H1 (cell line): Measurements from ENCODE around the gene EIF2A. TPM values are rescaled to one million over a fixed set of nuclear protein-coding genes. Genes with fewer than 3 reads are reported as not detected.

ENCODE experiments used
- CTCF ChIA-PET: fragments of 300-600 bp; sonication (Branson Sonifier 250); formaldehyde crosslinking; loops from one replicate; lab custom pipeline; 2021; ENCODE audit not compliant: partially characterized antibody; lab: Charles Lee
- POLR2A ChIA-PET: fragments of 300-600 bp; sonication (Branson Sonifier 250); formaldehyde crosslinking; loops from one replicate; lab custom pipeline; 2021; ENCODE audit warnings: inconsistent platforms; ENCODE audit not compliant: partially characterized antibody; lab: Charles Lee
- DNase-seq, 2 experiments: peaks; one replicate each; pipeline versions ENCODE4 v3.0.0 to v3.0.0-alpha.2; 2010 to 2022; ENCODE audit warnings: low spot score in 2 of 2, low read depth in 1 of 2, mixed read lengths in 1 of 2
- FAIRE-seq: peaks from 2 replicates; lab custom pipeline; 2011; peaks lifted over from hg19 to GRCh38; lab: Jason Lieb, UNC
- H2AFZ ChIP-seq: 2 replicates; pipeline ENCODE4 v1.8.1; 2012; ENCODE audit warnings: low read length, inconsistent platforms
- H2AK5ac ChIP-seq: 2 replicates; pipeline ENCODE4 v1.6.1; 2013; ENCODE audit warnings: low read depth, low read length
- H2BK120ac ChIP-seq: replicated peaks from 2 replicates; pipeline ENCODE3; 2013; ENCODE audit warnings: low read depth, low read length, inconsistent platforms
- H2BK12ac ChIP-seq: 2 replicates; pipeline ENCODE4 v1.6.1; 2013; ENCODE audit warnings: low read depth, low read length
- H2BK15ac ChIP-seq: 2 replicates; pipeline ENCODE4 v1.6.1; 2013; ENCODE audit warnings: low read length
- H2BK20ac ChIP-seq: 2 replicates; pipeline ENCODE4 v1.6.1; 2013; ENCODE audit warnings: low read length
- H2BK5ac ChIP-seq: 2 replicates; pipeline ENCODE4 v1.6.1; 2013; ENCODE audit warnings: low read depth, low read length
- H3K14ac ChIP-seq: 2 replicates; pipeline ENCODE4 v1.6.1; 2013; ENCODE audit warnings: inconsistent platforms; ENCODE audit not compliant: insufficient read length
- H3K18ac ChIP-seq: 2 replicates; pipeline ENCODE4 v1.6.1; 2013; ENCODE audit warnings: low read length; ENCODE audit errors: extremely low read depth
- H3K23ac ChIP-seq: 2 replicates; pipeline ENCODE4 v1.6.1; 2013; ENCODE audit warnings: inconsistent platforms; ENCODE audit not compliant: insufficient read length
- H3K23me2 ChIP-seq: 2 replicates; pipeline ENCODE4 v1.6.1; 2013; ENCODE audit warnings: low read depth, low read length
- H3K27ac ChIP-seq: 2 replicates; pipeline ENCODE4 v1.6.1; 2011; ENCODE audit warnings: low read depth, low read length, inconsistent platforms
- H3K27me3 ChIP-seq, 4 experiments: replicated peaks in 1 of 4; 1 replicate in 1 of 4; 2 replicates in 3 of 4; pipeline versions ENCODE4 v1.6.1 to v1.8.1; 2011 to 2013; ENCODE audit warnings: low read length in 3 of 4, mild to moderate bottlenecking in 3 of 4, inconsistent platforms in 2 of 4, mixed read lengths in 2 of 4, moderate library complexity in 1 of 4; ENCODE audit not compliant: control insufficient read depth in 3 of 4, insufficient read depth in 3 of 4; ENCODE audit errors: extremely low read depth in 1 of 4
- H3K36me3 ChIP-seq, 4 experiments: 2 replicates each; pipeline versions ENCODE4 v1.6.1 to v1.8.1; 2011 to 2013; ENCODE audit warnings: mild to moderate bottlenecking in 4 of 4, low read length in 3 of 4, moderate library complexity in 2 of 4, control low read depth in 1 of 4, inconsistent platforms in 1 of 4; ENCODE audit not compliant: insufficient read depth in 4 of 4, control insufficient read depth in 2 of 4
- H3K4ac ChIP-seq: replicated peaks from 2 replicates; pipeline ENCODE3; 2013; ENCODE audit warnings: low read length, low read depth, mixed read lengths, inconsistent platforms; ENCODE audit not compliant: insufficient read length
- H3K4me1 ChIP-seq, 4 experiments: replicated peaks in 1 of 4; 1 replicate in 1 of 4; 2 replicates in 3 of 4; pipeline versions ENCODE4 v1.6.1 to v1.8.1; 2011 to 2013; ENCODE audit warnings: low read length in 3 of 4, inconsistent platforms in 2 of 4, mixed read lengths in 1 of 4; ENCODE audit not compliant: insufficient read depth in 4 of 4, control insufficient read depth in 3 of 4
- H3K4me2 ChIP-seq, 2 experiments: 2 replicates each; pipeline versions ENCODE4 v1.6.1 to v1.8.1; 2011 to 2013; ENCODE audit warnings: low read depth in 2 of 2, low read length in 2 of 2, control low read depth in 1 of 2, inconsistent platforms in 1 of 2, mild to moderate bottlenecking in 1 of 2; ENCODE audit not compliant: insufficient read depth in 1 of 2
- H3K4me3 ChIP-seq, 4 experiments: fragments of 200-600, 300-600 bp in 1 of 4; sonication (generic), shearing (Covaris generic), sonication (Bioruptor Twin) in 1 of 4; 2 replicates each; pipeline versions ENCODE4 v1.5.1 to v1.8.1; 2011 to 2016; ENCODE audit warnings: low read length in 4 of 4, low read depth in 3 of 4, control low read depth in 2 of 4, inconsistent platforms in 2 of 4, mild to moderate bottlenecking in 2 of 4, mixed read lengths in 1 of 4, moderate library complexity in 1 of 4; ENCODE audit not compliant: insufficient read depth in 2 of 4; ENCODE audit errors: extremely low read depth in 1 of 4
- H3K56ac ChIP-seq: replicated peaks from 2 replicates; pipeline ENCODE3; 2013; ENCODE audit warnings: low read depth, mild to moderate bottlenecking, mixed read lengths, low read length, inconsistent platforms; ENCODE audit not compliant: insufficient read length
- H3K79me1 ChIP-seq: 2 replicates; pipeline ENCODE4 v1.6.1; 2013; ENCODE audit warnings: low read depth, low read length, control low read depth
- H3K79me2 ChIP-seq, 2 experiments: 2 replicates each; pipeline versions ENCODE4 v1.6.1 to v1.8.1; 2012 to 2013; ENCODE audit warnings: low read length in 2 of 2, mild to moderate bottlenecking in 2 of 2, inconsistent platforms in 1 of 2; ENCODE audit not compliant: insufficient read depth in 2 of 2, control insufficient read depth in 1 of 2
- H3K9ac ChIP-seq, 4 experiments: replicated peaks in 1 of 4; 1 replicate in 1 of 4; 2 replicates in 3 of 4; pipeline versions ENCODE4 v1.6.1 to v1.8.1; 2011 to 2013; ENCODE audit warnings: low read depth in 3 of 4, low read length in 3 of 4, control low read depth in 2 of 4, mild to moderate bottlenecking in 2 of 4, moderate library complexity in 2 of 4, inconsistent platforms in 1 of 4; ENCODE audit errors: extremely low read depth in 1 of 4
- H3K9me3 ChIP-seq, 2 experiments: 2 replicates each; pipeline versions ENCODE4 v1.6.1 to v1.8.1; 2012 to 2013; ENCODE audit warnings: mild to moderate bottlenecking in 2 of 2, moderate library complexity in 2 of 2, control low read depth in 1 of 2, inconsistent platforms in 1 of 2, low read depth in 1 of 2, low read length in 1 of 2, mixed read lengths in 1 of 2; ENCODE audit not compliant: insufficient read depth in 2 of 2
- H4K20me1 ChIP-seq, 2 experiments: replicated peaks in 1 of 2; 2 replicates each; pipeline versions ENCODE3 to v1.8.1; 2011 to 2013; ENCODE audit warnings: inconsistent platforms in 2 of 2, low read length in 2 of 2, mild to moderate bottlenecking in 1 of 2; ENCODE audit not compliant: insufficient read depth in 2 of 2, control insufficient read depth in 1 of 2
- H4K5ac ChIP-seq: 2 replicates; pipeline ENCODE4 v1.6.1; 2013; ENCODE audit warnings: low read length, low read depth, mixed read lengths, inconsistent platforms; ENCODE audit not compliant: insufficient read length
- H4K8ac ChIP-seq: 2 replicates; pipeline ENCODE4 v1.8.0; 2013; ENCODE audit warnings: mild to moderate bottlenecking, moderate library complexity, low read length, inconsistent platforms; ENCODE audit not compliant: insufficient read depth; ENCODE audit errors: extremely low read depth
- H4K91ac ChIP-seq: replicated peaks from 2 replicates; pipeline ENCODE3; 2013; ENCODE audit warnings: low read length, mixed read lengths, inconsistent platforms; ENCODE audit not compliant: insufficient read length
- CHD1 ChIP-seq: IDR thresholded peaks from 2 replicates; pipeline ENCODE4 v1.6.1; 2012; ENCODE audit warnings: low read depth, low read length, improper control_type of control experiment
- EGR1 ChIP-seq: IDR thresholded peaks from 2 replicates; pipeline ENCODE4 v1.6.1; 2011; ENCODE audit warnings: low read depth, low read length, borderline replicate concordance
- JUN ChIP-seq: IDR thresholded peaks from 2 replicates; pipeline ENCODE4 v1.6.1; 2011; ENCODE audit warnings: low read depth, mild to moderate bottlenecking, improper control_type of control experiment, low read length
- NRF1 ChIP-seq: IDR thresholded peaks from 2 replicates; pipeline ENCODE4 v1.6.1; 2011; ENCODE audit warnings: mild to moderate bottlenecking, low read depth, low read length, improper control_type of control experiment
- POLR2A ChIP-seq, 2 experiments: IDR thresholded peaks; 1 replicate in 1 of 2; 2 replicates in 1 of 2; pipeline ENCODE4 v1.6.1; 2011; ENCODE audit warnings: low read depth in 2 of 2, low read length in 2 of 2, mild to moderate bottlenecking in 2 of 2; ENCODE audit errors: control extremely low read depth in 1 of 2
- RAD21 ChIP-seq, 2 experiments: IDR thresholded peaks in 1 of 2; conservative IDR thresholded peaks in 1 of 2; 2 replicates each; pipeline ENCODE4 v1.6.1; 2011; ENCODE audit warnings: low read depth in 2 of 2, low read length in 2 of 2, improper control_type of control experiment in 1 of 2, inconsistent platforms in 1 of 2, mild to moderate bottlenecking in 1 of 2, moderate library complexity in 1 of 2
- RXRA ChIP-seq: IDR thresholded peaks from 2 replicates; pipeline ENCODE4 v1.6.1; 2011; ENCODE audit warnings: low read depth, mild to moderate bottlenecking, low read length, moderate library complexity; ENCODE audit not compliant: insufficient read depth
- SIN3A ChIP-seq, 2 experiments: IDR thresholded peaks in 1 of 2; conservative IDR thresholded peaks in 1 of 2; 2 replicates each; pipeline ENCODE4 v1.6.1; 2011 to 2012; ENCODE audit warnings: low read length in 2 of 2, improper control_type of control experiment in 1 of 2, low read depth in 1 of 2, mild to moderate bottlenecking in 1 of 2
- SRF ChIP-seq: IDR thresholded peaks from 2 replicates; pipeline ENCODE4 v1.6.1; 2011; ENCODE audit warnings: mild to moderate bottlenecking, low read depth, low read length, moderate library complexity
- TCF12 ChIP-seq: IDR thresholded peaks from 2 replicates; pipeline ENCODE4 v1.6.1; 2011; ENCODE audit warnings: low read depth, mild to moderate bottlenecking, low read length
- TEAD4 ChIP-seq: IDR thresholded peaks from 2 replicates; pipeline ENCODE4 v1.6.1; 2012; ENCODE audit warnings: low read depth, low read length, inconsistent platforms, mixed read lengths
- WGBS, 2 experiments: shearing (Covaris generic) in 1 of 2; methylation state at CpG; one replicate each; pipeline versions ENCODE4 v1.1.6 to v1.1.7; 2013 to 2015; ENCODE audit warnings: low lambda C conversion rate in 2 of 2, mixed read lengths in 2 of 2, inconsistent platforms in 1 of 2, low coverage in 1 of 2, missing lambda C conversion rate in 1 of 2; ENCODE audit not compliant: insufficient replicate concordance in 2 of 2, insufficient coverage in 1 of 2, insufficient read length in 1 of 2; ENCODE audit errors: extremely low coverage in 1 of 2, missing lambda C conversion rate in 1 of 2; 5-methylcytosine and 5-hydroxymethylcytosine counted together
- polyA plus RNA-seq, 7 experiments: library from polyadenylated mRNA; depleted of rRNA in 3 of 7; stranded (reverse) in 5 of 7; unstranded in 2 of 7; fragments of >200 nt in 5 of 7; fragments of 200-250 nt in 2 of 7; gene quantifications; 1 replicate in 5 of 7; 2 replicates in 1 of 7; 4 replicates in 1 of 7; pipeline versions ENCODE4 v1.2.1 to v1.2.3, GENCODE V29; 2011 to 2013; ENCODE audit warnings: missing spikeins in 2 of 7, mixed read lengths in 2 of 7
- total RNA-seq: library from RNA; stranded (reverse); fragmentation: NEBNext Ultra II Directional; extraction: Animal tissue kit (Norgen Biotek cat#: 25700); gene quantifications from 2 replicates; pipeline ENCODE4 v1.2.1, GENCODE V29; 2021

EIF2A gene
- total and polyA plus RNA-seq, 2 of the 8 experiments (the other 6 are each of a cell fraction or from before 2014, with no cell fraction given) = 59.3 to 91.6 TPM

DNA sequence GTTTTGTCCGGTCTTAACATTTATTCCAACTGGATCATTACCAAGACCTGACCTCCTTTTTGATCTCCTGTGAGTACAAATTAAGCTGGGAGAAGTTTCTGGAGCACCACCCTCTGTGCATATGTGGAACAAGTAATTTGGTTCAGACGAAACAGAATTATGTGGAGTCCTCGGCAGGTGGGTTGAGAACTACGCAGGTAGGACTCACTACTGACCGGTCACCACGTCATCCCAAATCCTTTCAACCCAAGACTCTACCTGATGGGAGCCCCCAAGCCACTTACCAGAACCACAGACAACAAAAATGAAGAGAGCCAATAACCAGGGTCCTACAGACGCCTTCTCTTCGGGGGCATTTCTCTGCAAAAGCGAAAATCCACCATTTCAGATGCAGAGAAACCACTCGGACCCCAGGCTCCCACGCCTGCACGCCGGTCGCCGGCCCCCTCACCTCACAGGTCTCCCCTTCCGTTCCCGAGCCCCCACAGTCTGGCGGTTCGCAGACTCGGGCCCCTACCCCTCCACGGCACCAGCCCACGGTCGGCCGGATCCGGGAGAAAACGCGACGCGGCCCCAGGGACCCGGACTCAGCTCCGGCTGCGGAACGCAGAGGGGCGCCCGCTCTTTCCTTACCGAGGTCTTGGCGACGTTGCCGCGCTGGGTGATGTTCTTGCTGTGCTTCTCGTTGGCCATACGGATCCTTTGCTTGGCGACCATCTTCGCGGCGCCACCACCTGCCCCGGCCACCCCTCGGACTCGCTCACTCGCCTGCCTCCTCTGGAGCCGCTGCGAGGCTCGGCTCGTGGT lies 965 bp upstream of the EIF2A start:
- DNase-seq = no peak
- H3K79me1 ChIP-seq = no peaks in the 10 kb centered on the region; the same call in 1 of the 2 replicates
- no peak for FAIRE-seq
- no peak for TF ChIP-seq TEAD4
- TF ChIP-seq JUN = no peak
- no peak for TF ChIP-seq CHD1
- 0 out of 4 replicates have a peak, but pooled peaks of 1 of the 2 experiments have one; percentile 40 for TF ChIP-seq SIN3A (conservative IDR thresholded peaks at IDR 0.05 in 1 of 2, IDR thresholded peaks at IDR 0.05 in 1 of 2; ENCODE audit: low read depth in 1 of 2, low read length in 2 of 2)
- TF ChIP-seq RXRA = no peak
- no peak for TF ChIP-seq EGR1
- no peak for TF ChIP-seq TCF12
- TF ChIP-seq RAD21 (IDR thresholded peaks at IDR 0.05 in 1 of 2, conservative IDR thresholded peaks at IDR 0.05 in 1 of 2; ENCODE audit: low read depth in 2 of 2, low read length in 2 of 2) = no peak
- TF ChIP-seq NRF1 = no peak
- TF ChIP-seq POLR2A (IDR thresholded peaks at IDR 0.05; ENCODE audit: control extremely low read depth in 1 of 2, low read depth in 2 of 2, low read length in 2 of 2) = peak in 1 of 2 experiments; percentile 26; a peak in 1 of 3 replicates
- TF ChIP-seq SRF = no peak

More for the DNA sequence above, 965 bp upstream of the EIF2A start:
- Histone ChIP-seq H3K56ac (peak overlapping the region; percentile 87), H3K4ac (no peak overlapping the region), H2AK5ac (no peak overlapping the region), H2BK20ac (no peak overlapping the region), H3K9ac (peak overlapping the region; percentile 86 to 98 (median 96)), H4K91ac (peak overlapping the region; percentile 90), H3K27me3 (no peaks in the 10 kb centered on the region), H3K23me2 (no peaks in the 10 kb centered on the region; the same call in 1 of the 2 replicates), H3K4me1 (no peaks in the 10 kb centered on the region; a peak in 2 of 7 replicates), H2BK120ac (no peak overlapping the region), H3K4me3 (peak overlapping the region; percentile 77 to 98 (median 88)), H3K23ac (no peak overlapping the region), H2BK12ac (peak overlapping the region; percentile 12; the same call in 1 of the 2 replicates), H3K36me3 (peaks cover 4 to 36% (median 12%) of the 10 kb centered on the region in 4 experiments; a peak in 6 of 8 replicates), H4K20me1 (peaks cover 3% of the 10 kb centered on the region in 2 experiments), H3K9me3 (no peaks in the 10 kb centered on the region), H3K18ac (peak overlapping the region; percentile 73; the same call in 1 of the 2 replicates), H4K5ac (peak overlapping the region; percentile 79), H3K27ac (peak overlapping the region; percentile 93), H2BK15ac (no peak overlapping the region), H3K4me2 (peak overlapping the region; percentile 60 to 86), H2AFZ (no peak overlapping the region; the same call in 1 of the 2 replicates), H2BK5ac (peak overlapping the region; percentile 88), H3K79me2 (peaks cover 0 to 77% of the 10 kb centered on the region in 2 experiments; a peak in 3 of 4 replicates), H3K14ac (no peak overlapping the region), H4K8ac (peak overlapping the region; percentile 97)
- 4% methylated on average over 32 of the region's 54 CpGs; no CpG with 5 or more reads in 1 of the 2 experiments for WGBS, 2 experiments
- ChIA-PET POLR2A (interaction anchor here (0.6 to 4.4 kb wide), 21 partner anchors 8 to 335 kb away, joined by 3 to 27 read pairs (median 4); partner anchors contain the start of genes SELENOT and TSC22D2), CTCF (interaction anchor here (0.6 to 1.1 kb wide), 3 partner anchors 15 to 138 kb away, joined by 3 to 4 read pairs (median 3); partner anchors contain the start of gene TSC22D2)
